Measurements from ENCODE around the gene MAP3K10.

The MAP3K10 gene

GRCh38 chr19:40232949-40233810, 42.0 kb downstream of the MAP3K10 start:
- H2BK120ac ChIP-seq (ENCODE audit: low read depth, low read length) = peak overlapping the region; percentile 31
- H3K27me3 ChIP-seq (ENCODE audit: control insufficient read depth in 3 of 3, insufficient read depth in 3 of 3, low read depth in 1 of 3, low read length in 3 of 3) = no peaks in the 10 kb centered on the region
- H3K23ac ChIP-seq (ENCODE audit: low read depth, low read length, poor library complexity) = peak overlapping the region; percentile 55
- no peak overlapping the region for H2BK15ac ChIP-seq (ENCODE audit: low read length)
- no peak overlapping the region for H4K91ac ChIP-seq (ENCODE audit: low read depth, low read length, poor library complexity)
- no CpG with 5 or more reads among the region's 25 CpGs for WGBS, 2 donors (ENCODE audit: extremely low coverage in 2 of 2, insufficient read length in 2 of 2, insufficient replicate concordance in 1 of 2)
- H3K36me3 ChIP-seq (replicated peaks in 1 of 2; ENCODE audit: control insufficient read depth in 2 of 2, insufficient read depth in 2 of 2, low read length in 2 of 2) = peaks cover 21 to 40% of the 10 kb centered on the region in 2 donors
- H3K4me1 ChIP-seq (ENCODE audit: control insufficient read depth in 2 of 2, insufficient read depth in 1 of 2, low read depth in 1 of 2, low read length in 2 of 2) = peaks cover 15 to 17% of the 10 kb centered on the region in 2 donors
- H2BK5ac ChIP-seq (ENCODE audit: low read length) = peak overlapping the region; percentile 87
- H3K9me3 ChIP-seq (replicated peaks in 1 of 2; ENCODE audit: control insufficient read depth in 2 of 2, insufficient read depth in 1 of 2, low read depth in 1 of 2, low read length in 2 of 2) = peaks cover 0 to 2% of the 10 kb centered on the region in 2 donors
- H3K18ac ChIP-seq (ENCODE audit: low read length) = peak overlapping the region; percentile 82
- H2AFZ ChIP-seq (ENCODE audit: low read length) = no peak overlapping the region
- no peaks in the 10 kb centered on the region for H3K79me1 ChIP-seq (ENCODE audit: low read depth, low read length)
- H3K4me3 ChIP-seq (ENCODE audit: low read length in 2 of 2) = no peak overlapping the region
- H3K14ac ChIP-seq (ENCODE audit: low read length) = no peak overlapping the region
- no peak overlapping the region for H3K4ac ChIP-seq (ENCODE audit: low read length)
- H3K9ac ChIP-seq (ENCODE audit: low read depth, low read length, poor library complexity) = peak overlapping the region; percentile 30
- no peak overlapping the region for H4K8ac ChIP-seq (ENCODE audit: low read depth, low read length)
- peak overlapping the region; percentile 68 for H2AK5ac ChIP-seq (ENCODE audit: low read depth, low read length)
- no peak overlapping the region for H3K4me2 ChIP-seq (ENCODE audit: insufficient read depth, low read length, poor library complexity, severe bottlenecking)
- no peak overlapping the region for H3K27ac ChIP-seq (replicated peaks; ENCODE audit: low read length)
- H2BK12ac ChIP-seq (ENCODE audit: low read length) = peak overlapping the region; percentile 53
- no peak for DNase-seq (ENCODE audit: low spot score)

GRCh38 chr19:40233811-40234389, 42.7 kb downstream of the MAP3K10 start:
- peaks cover 23 to 47% of the 10 kb centered on the region in 2 donors for H3K36me3 ChIP-seq (replicated peaks in 1 of 2; ENCODE audit: control insufficient read depth in 2 of 2, insufficient read depth in 2 of 2, low read length in 2 of 2)
- DNase-seq (ENCODE audit: low spot score) = no peak

GRCh38 chr19:40234429-40235237, 43.4 kb downstream of the MAP3K10 start:
- peaks cover 27 to 54% of the 10 kb centered on the region in 2 donors for H3K36me3 ChIP-seq (replicated peaks in 1 of 2; ENCODE audit: control insufficient read depth in 2 of 2, insufficient read depth in 2 of 2, low read length in 2 of 2)
- no peak overlapping the region for H2BK15ac ChIP-seq (ENCODE audit: low read length)
- no peaks in the 10 kb centered on the region for H3K27me3 ChIP-seq (ENCODE audit: control insufficient read depth in 3 of 3, insufficient read depth in 3 of 3, low read depth in 1 of 3, low read length in 3 of 3)
- no peak overlapping the region for H3K14ac ChIP-seq (ENCODE audit: low read length)
- H3K79me1 ChIP-seq (ENCODE audit: low read depth, low read length) = no peaks in the 10 kb centered on the region
- H3K23ac ChIP-seq (ENCODE audit: low read depth, low read length, poor library complexity) = no peak overlapping the region
- no peak overlapping the region for H4K91ac ChIP-seq (ENCODE audit: low read depth, low read length, poor library complexity)
- H2BK5ac ChIP-seq (ENCODE audit: low read length) = peak overlapping the region; percentile 66
- H3K4me3 ChIP-seq (ENCODE audit: low read length in 2 of 2) = no peak overlapping the region
- no peak overlapping the region for H3K4me2 ChIP-seq (ENCODE audit: insufficient read depth, low read length, poor library complexity, severe bottlenecking)
- no peak overlapping the region for H3K9ac ChIP-seq (ENCODE audit: low read depth, low read length, poor library complexity)
- no peak for DNase-seq (ENCODE audit: low spot score)
- no peak overlapping the region for H3K27ac ChIP-seq (replicated peaks; ENCODE audit: low read length)
- WGBS, 2 donors (ENCODE audit: extremely low coverage in 2 of 2, insufficient read length in 2 of 2, insufficient replicate concordance in 1 of 2) = no CpG with 5 or more reads among the region's 22 CpGs
- H3K4ac ChIP-seq (ENCODE audit: low read length) = no peak overlapping the region
- H2BK12ac ChIP-seq (ENCODE audit: low read length) = no peak overlapping the region
- H3K18ac ChIP-seq (ENCODE audit: low read length) = no peak overlapping the region
- peaks cover 15% of the 10 kb centered on the region in 2 donors for H3K4me1 ChIP-seq (ENCODE audit: control insufficient read depth in 2 of 2, insufficient read depth in 1 of 2, low read depth in 1 of 2, low read length in 2 of 2)
- H3K9me3 ChIP-seq (replicated peaks in 1 of 2; ENCODE audit: control insufficient read depth in 2 of 2, insufficient read depth in 1 of 2, low read depth in 1 of 2, low read length in 2 of 2) = peaks cover 0 to 2% of the 10 kb centered on the region in 2 donors
- no peak overlapping the region for H2AFZ ChIP-seq (ENCODE audit: low read length)
- no peak overlapping the region for H2BK120ac ChIP-seq (ENCODE audit: low read depth, low read length)
- H4K8ac ChIP-seq (ENCODE audit: low read depth, low read length) = no peak overlapping the region
- H2AK5ac ChIP-seq (ENCODE audit: low read depth, low read length) = no peak overlapping the region

More at GRCh38 chr19:40233811-40234389, 42.7 kb downstream of the MAP3K10 start:
- Histone ChIP-seq H3K79me1 (ENCODE audit: low read depth, low read length) (no peaks in the 10 kb centered on the region), H3K4me2 (ENCODE audit: insufficient read depth, low read length, poor library complexity, severe bottlenecking) (no peak overlapping the region), H2BK120ac (ENCODE audit: low read depth, low read length) (no peak overlapping the region), H3K27ac (replicated peaks; ENCODE audit: low read length) (no peak overlapping the region), H3K23ac (ENCODE audit: low read depth, low read length, poor library complexity) (no peak overlapping the region), H4K91ac (ENCODE audit: low read depth, low read length, poor library complexity) (no peak overlapping the region), H3K9me3 (replicated peaks in 1 of 2; ENCODE audit: control insufficient read depth in 2 of 2, insufficient read depth in 1 of 2, low read depth in 1 of 2, low read length in 2 of 2) (peaks cover 0 to 2% of the 10 kb centered on the region in 2 donors), H2BK12ac (ENCODE audit: low read length) (no peak overlapping the region), H3K4me3 (ENCODE audit: low read length in 2 of 2) (no peak overlapping the region), H3K27me3 (ENCODE audit: control insufficient read depth in 3 of 3, insufficient read depth in 3 of 3, low read depth in 1 of 3, low read length in 3 of 3) (no peaks in the 10 kb centered on the region), H4K8ac (ENCODE audit: low read depth, low read length) (no peak overlapping the region), H3K4me1 (ENCODE audit: control insufficient read depth in 2 of 2, insufficient read depth in 1 of 2, low read depth in 1 of 2, low read length in 2 of 2) (peaks cover 15% of the 10 kb centered on the region in 2 donors), H2AK5ac (ENCODE audit: low read depth, low read length) (no peak overlapping the region), H2BK5ac (ENCODE audit: low read length) (peak overlapping the region; percentile 87), H3K14ac (ENCODE audit: low read length) (no peak overlapping the region), H2AFZ (ENCODE audit: low read length) (no peak overlapping the region), H3K4ac (ENCODE audit: low read length) (no peak overlapping the region), H2BK15ac (ENCODE audit: low read length) (no peak overlapping the region), H3K9ac (ENCODE audit: low read depth, low read length, poor library complexity) (no peak overlapping the region), H3K18ac (ENCODE audit: low read length) (no peak overlapping the region)
- WGBS, 2 donors (ENCODE audit: extremely low coverage in 2 of 2, insufficient read length in 2 of 2, insufficient replicate concordance in 1 of 2) = no CpG with 5 or more reads among the region's 20 CpGs
